Peyer's patch (tissue), 4 donors: ENCODE data around the gene PML.

ENCODE experiments used
- CTCF ChIP-seq, 6 experiments: fragments of 450-650 bp in 4 of 6; fragments of 200-600 bp in 2 of 6; sonication (generic) in 1 of 6; IDR thresholded peaks; one replicate each; pipeline ENCODE4 v1.5.1; 2017 to 2019; ENCODE audit warnings: antibody characterized with exemption in 6 of 6, mild to moderate bottlenecking in 3 of 6, moderate library complexity in 1 of 6
- POLR2A ChIP-seq, 2 donors: fragments of 450-650 bp; IDR thresholded peaks; one replicate each; pipeline ENCODE4 v1.5.1; 2017; ENCODE audit warnings: antibody characterized with exemption in 2 of 2, mild to moderate bottlenecking in 2 of 2, moderate library complexity in 2 of 2

DNA sequence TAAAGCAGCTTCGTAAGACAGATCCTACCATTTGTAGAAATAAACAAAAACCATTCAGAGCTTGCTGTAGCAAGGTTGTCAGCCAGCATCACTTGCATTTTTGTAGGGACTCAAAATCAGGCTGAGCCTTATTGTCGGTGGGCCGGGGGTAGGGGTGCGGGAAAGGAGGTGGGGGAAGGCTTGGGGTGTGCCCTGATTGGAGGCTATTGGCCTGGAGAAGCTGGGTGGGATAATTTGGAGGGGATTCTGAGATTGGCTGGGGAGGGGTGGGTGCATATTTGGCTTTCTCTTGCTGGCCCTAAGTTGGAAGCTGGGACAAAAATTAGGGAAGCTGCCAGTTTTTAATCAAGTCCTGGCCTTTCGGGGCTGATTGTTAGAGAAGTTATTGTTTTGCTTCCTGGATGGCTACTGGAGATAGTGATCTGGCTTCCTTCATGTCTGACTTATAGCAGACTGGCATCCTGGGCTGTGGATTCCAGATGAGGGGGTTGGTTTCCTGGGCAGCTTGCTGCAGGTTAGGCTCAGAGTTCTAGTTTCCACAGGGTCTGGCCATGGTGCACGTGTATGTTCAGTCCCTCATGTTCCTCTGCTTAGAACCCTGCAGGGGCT, 25.3 kb upstream of the PML start:
- no peak for TF ChIP-seq POLR2A (IDR thresholded peaks at IDR 0.05)
- TF ChIP-seq CTCF (IDR thresholded peaks at IDR 0.05): no peak
